Hematopoietic multipotent progenitor cell treated with erythropoietin and hydrocortisone succinate and interleukin-3 and kit ligand, for 17 days (in vitro differentiated cells): ENCODE results near the gene ARHGEF33.

Source experiments
- DNase-seq: peaks from one replicate; pipeline ENCODE4 v3.0.0-alpha.2; 2015; ENCODE audit warnings: low spot score

Gene ARHGEF33

GRCh38 chr2:38959938-38960608, 70.4 kb downstream of the ARHGEF33 start:
- DNase-seq, result no peak

GRCh38 chr2:38960609-38961320, 71.1 kb downstream of the ARHGEF33 start:
- no peak for DNase-seq

- no peak for DNase-seq
Measured at GRCh38 chr2:38966006-38966405, 76.3 kb downstream of the ARHGEF33 start.

GRCh38 chr2:38966678-38967077, 77.0 kb downstream of the ARHGEF33 start:
- no peak for DNase-seq

GRCh38 chr2:38968021-38968420, 78.3 kb downstream of the ARHGEF33 start:
- DNase-seq, result no peak

GRCh38 chr2:38971377-38971776, 81.7 kb downstream of the ARHGEF33 start:
- no peak for DNase-seq

GRCh38 chr2:38973266-38973665, 83.6 kb downstream of the ARHGEF33 start:
- no peak for DNase-seq

- DNase-seq, result no peak
Measured at GRCh38 chr2:38975042-38975441, 85.4 kb downstream of the ARHGEF33 start.

GRCh38 chr2:38977047-38977446, 87.4 kb downstream of the ARHGEF33 start:
- no peak for DNase-seq

- no peak for DNase-seq
Measured at GRCh38 chr2:38978296-38978903, 88.7 kb downstream of the ARHGEF33 start.

GRCh38 chr2:38978908-38979307, 89.2 kb downstream of the ARHGEF33 start:
- DNase-seq, result no peak

GRCh38 chr2:38981003-38981669, 91.5 kb downstream of the ARHGEF33 start:
- DNase-seq, result no peak

- no peak for DNase-seq
Measured at GRCh38 chr2:38981670-38982357, 92.1 kb downstream of the ARHGEF33 start.

GRCh38 chr2:38982498-38982897, 92.8 kb downstream of the ARHGEF33 start:
- no peak for DNase-seq

GRCh38 chr2:38988716-38989115, 99.0 kb downstream of the ARHGEF33 start:
- no peak for DNase-seq

GRCh38 chr2:38991899-38992298, 102.2 kb downstream of the ARHGEF33 start:
- DNase-seq, result no peak

GRCh38 chr2:38997781-38998180, 108.1 kb downstream of the ARHGEF33 start:
- DNase-seq, result no peak

- no peak for DNase-seq
Measured at GRCh38 chr2:39000552-39000951, 110.9 kb downstream of the ARHGEF33 start.

GRCh38 chr2:39007875-39008504, 118.3 kb downstream of the ARHGEF33 start:
- DNase-seq, result no peak

GRCh38 chr2:39008665-39009064, 119.0 kb downstream of the ARHGEF33 start:
- no peak for DNase-seq

- no peak for DNase-seq
Measured at GRCh38 chr2:39013871-39014270, 124.2 kb downstream of the ARHGEF33 start.

- DNase-seq, result no peak
Measured at GRCh38 chr2:39015424-39015823, 125.7 kb downstream of the ARHGEF33 start.
